ENCODE results near the gene LRFN3.

LRFN3 gene

DNA sequence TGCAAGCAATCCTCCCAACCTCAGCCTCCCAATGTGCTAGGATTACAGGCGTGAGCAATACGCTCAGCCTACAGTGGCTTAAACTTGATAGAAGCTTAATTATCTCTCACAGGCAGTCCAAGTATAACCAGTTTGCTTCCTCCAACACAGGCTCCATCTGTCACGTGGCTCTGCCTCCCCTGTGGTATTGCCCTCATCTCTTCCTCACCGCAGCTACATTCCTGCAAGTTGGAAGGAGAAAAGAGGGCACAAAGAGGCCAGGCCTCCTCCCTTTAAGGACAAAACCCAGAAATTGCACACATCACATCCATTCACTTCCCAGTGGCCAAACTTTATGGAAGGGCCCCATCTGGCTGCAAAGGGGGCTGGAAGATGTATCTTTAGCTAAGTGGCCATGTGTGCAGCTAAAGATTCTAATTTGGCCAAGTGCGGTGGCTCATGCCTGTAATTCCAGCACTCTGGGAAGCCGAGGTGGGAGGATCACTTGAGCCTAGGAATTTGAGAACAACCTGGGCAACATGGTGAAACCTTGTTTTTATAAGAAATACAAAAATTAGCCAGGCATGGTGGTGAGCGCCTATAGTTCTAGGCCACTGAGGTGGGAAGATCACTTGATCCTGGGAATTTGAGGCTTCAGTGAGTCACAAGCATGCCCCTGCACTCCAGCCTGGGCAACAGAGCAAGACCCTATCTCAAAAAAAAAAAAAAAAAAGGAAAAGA is 55.7 kb downstream of the LRFN3 start:
- DNase-seq (ENCODE audit: low spot score), result no peak
- in situ Hi-C loops (cut with MboI; ENCODE audit: low pct_unique_long_range_greater_than_20kb, low sequenced_read_pairs, unreplicated experiment), result no loop called here
- TF ChIP-seq, protein P1, sequence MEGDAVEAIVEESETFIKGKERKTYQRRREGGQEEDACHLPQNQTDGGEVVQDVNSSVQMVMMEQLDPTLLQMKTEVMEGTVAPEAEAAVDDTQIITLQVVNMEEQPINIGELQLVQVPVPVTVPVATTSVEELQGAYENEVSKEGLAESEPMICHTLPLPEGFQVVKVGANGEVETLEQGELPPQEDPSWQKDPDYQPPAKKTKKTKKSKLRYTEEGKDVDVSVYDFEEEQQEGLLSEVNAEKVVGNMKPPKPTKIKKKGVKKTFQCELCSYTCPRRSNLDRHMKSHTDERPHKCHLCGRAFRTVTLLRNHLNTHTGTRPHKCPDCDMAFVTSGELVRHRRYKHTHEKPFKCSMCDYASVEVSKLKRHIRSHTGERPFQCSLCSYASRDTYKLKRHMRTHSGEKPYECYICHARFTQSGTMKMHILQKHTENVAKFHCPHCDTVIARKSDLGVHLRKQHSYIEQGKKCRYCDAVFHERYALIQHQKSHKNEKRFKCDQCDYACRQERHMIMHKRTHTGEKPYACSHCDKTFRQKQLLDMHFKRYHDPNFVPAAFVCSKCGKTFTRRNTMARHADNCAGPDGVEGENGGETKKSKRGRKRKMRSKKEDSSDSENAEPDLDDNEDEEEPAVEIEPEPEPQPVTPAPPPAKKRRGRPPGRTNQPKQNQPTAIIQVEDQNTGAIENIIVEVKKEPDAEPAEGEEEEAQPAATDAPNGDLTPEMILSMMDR (IDR thresholded peaks at IDR 0.05; ENCODE audit: extremely low read depth, insufficient read depth, missing control alignments), result no peak

DNA sequence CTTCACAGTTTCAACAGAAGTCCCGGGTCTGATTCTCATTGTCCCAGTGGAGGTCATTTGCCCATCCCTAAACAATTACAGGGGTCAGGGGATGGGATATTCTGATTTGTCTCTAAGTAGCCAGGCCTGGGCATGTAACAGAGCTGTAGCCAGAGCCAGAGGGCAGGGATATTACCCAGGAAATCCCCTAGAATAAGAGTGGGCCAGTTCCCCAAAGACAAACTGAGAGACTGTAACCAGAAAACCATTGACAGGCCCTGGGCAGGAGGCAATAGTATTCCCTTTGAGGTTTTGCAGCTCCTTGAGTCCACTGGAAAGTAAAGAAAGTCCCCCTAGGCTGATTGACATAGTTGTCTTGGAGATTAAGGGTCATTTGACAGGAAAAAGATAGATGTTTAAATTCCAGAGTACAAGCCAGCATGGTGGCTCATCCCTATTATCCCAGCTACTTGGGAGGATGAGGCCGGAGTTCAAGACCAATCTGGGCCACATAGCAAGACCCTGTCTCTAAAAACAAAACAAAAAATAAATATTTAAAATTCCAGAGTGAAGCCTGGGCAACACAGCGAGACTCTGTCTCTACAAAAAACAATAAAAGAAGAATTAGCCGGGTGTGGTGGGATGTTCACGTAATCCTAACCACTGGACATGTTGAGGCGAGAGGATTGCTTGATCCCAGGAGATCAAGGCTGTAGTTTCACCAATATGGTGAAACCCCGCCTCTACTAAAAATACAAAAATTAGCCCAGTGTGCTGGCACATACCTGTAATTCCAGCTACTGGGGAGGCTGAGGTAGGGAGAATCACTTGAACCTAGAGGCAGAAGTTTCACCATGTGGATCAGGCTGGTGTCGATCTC is 57.0 kb downstream of the LRFN3 start:
- DNase-seq (ENCODE audit: low spot score), result peak; percentile 68
- in situ Hi-C loops (cut with MboI; ENCODE audit: low pct_unique_long_range_greater_than_20kb, low sequenced_read_pairs, unreplicated experiment), result no loop called here
- TF ChIP-seq, protein P1 (IDR thresholded peaks at IDR 0.05; ENCODE audit: extremely low read depth, insufficient read depth, missing control alignments), result no peak

DNA sequence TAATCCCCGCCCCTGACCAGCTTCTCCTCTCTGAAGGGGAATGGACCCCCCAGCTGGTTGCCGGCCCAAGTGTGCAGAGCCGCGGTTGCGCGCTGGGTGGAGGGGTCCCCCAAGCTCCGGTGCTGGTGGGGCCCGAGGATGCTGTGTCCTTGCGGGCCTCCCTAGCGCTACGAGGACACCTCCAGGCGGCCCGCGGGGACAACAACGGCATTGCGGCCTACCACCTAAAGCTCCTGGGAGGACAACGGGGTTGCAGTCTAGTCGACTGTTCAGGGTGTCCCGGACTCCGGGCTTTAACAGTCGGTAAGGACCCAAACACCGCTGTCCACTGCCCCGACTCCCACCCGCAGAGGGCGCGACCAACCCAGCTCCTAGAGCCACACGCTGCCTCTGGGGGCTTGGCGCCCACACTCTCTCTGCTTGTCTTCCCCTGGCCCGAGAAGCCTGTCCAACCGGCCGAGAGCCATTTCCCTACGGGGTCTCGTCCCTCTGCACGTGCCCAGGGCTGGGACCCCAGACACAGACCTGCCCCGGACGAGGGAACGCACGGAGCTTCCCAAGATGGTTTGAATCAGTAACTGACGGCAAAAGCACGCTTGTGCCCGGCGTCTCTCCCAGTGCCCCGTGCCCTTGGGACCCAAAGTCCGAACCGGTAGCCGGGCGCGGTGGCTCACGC is 57.9 kb downstream of the LRFN3 start:
- TF ChIP-seq, protein P1 (IDR thresholded peaks at IDR 0.05; ENCODE audit: extremely low read depth, insufficient read depth, missing control alignments), result peak; percentile 30
- no peak for DNase-seq (ENCODE audit: low spot score)
- in situ Hi-C loops (cut with MboI; ENCODE audit: low pct_unique_long_range_greater_than_20kb, low sequenced_read_pairs, unreplicated experiment), result no loop called here

All from GM13977 (cell line).